GM18508 (cell line): ENCODE results near the gene XIRP1.

Source experiments
- ATAC-seq: cut with Tn5 transposase; IDR thresholded peaks from one replicate; pipeline ENCODE4 v1.9.1; 2021; ENCODE audit warnings: moderate number of reproducible peaks; ENCODE audit not compliant: insufficient read depth, unreplicated experiment

XIRP1 gene

DNA sequence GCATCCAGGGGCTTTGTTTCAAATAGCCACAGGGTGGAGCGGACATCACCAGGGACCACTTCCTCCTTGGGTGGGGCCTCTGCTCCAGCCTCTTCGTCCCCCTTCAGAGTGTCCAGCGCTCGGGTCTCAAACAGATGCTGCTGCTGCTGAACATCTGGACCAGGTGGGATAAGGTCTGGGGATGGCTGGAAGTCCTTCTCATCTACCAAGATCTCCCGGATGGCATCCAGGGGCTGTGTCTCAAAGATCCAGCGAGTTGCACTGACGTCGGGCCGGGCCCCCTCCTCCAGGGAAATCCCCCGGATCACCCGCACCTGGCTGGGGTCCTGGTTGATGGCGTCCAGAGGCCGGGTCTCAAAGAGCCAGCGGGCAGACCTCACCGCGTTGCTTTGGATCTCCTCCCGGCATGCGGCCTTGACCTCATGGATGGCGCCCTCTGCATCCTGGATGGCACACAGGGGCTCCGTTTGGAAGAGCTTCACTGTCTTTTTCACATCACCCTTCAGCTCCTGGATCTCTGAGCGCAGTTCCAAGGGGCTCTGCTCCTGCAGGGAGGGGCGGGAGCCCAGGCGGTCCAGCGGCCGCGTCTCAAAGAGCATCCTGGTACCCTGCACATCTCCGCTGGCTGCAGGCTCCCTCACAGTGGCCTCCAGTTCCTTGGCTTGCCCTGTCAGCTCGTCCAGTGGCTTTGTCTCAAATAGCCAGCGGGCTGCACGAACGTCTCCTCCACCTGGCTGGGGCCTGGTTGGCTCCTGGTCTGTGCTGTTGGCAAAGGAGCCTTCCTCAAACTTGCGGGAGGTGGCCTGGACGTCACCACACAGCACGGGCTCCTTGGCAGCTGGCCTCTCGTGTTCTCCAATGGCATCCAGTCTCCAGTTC is 3.9 kb downstream of the XIRP1 start:
- ATAC-seq: no peak

DNA sequence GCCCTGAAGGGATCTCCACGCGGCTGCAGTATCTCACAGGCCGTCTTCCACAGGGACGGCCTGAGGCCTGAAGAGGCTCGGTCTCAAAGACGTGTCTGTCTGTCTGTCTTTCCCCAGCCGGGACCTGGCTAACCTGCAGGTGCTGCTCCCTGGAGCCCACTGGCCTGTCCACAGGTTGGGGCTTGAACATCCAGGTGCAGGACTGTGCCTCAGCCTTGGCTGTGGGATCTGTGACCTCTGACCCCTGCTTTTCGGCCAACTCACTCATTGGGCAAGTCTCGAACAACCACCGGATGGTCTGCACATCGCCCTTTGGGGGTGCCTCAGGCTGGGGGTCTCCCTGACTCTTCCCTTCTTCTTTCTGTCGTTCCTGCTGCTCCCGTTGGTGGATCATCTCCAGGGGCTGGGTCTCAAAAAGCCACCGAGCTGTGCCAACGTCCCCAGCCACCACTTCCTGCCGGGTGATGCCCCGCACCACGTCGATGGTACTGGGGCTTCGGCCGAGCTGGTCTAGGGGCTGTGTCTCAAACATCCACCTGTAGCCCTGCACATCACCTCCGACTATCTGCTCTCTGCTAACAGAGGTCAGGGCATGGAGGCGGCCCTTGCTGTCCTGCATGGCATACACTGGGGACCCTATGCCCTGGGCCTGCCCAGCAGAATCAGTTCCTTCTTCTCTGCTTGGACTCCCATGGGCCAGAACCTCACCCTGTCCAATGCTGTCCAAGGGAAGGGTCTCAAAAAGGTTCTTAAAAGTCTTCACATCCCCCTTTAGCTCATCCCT is 4.8 kb downstream of the XIRP1 start:
- no peak for ATAC-seq

DNA sequence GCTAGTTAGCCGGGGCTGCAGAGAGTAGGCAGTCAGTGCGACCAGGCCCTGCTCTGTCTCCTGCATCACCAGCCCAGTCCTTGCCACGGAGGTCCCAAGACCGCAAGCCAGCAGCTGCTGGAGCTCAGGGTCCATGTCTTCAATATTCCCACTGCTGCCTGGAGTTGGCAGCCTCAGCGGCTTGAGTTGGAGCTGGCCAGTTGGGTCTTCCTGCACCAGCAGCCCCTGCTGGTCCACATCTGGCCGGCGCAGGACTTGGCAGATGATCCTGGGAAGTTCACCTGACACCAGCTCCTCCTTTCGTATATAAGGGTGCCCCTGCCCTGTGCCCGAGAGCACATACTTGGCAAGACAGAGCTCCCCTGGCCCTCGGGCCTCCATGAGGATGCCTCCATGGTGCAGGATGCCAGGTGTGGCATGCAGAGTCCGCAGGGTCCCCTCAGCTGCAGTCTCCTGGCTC is 5.7 kb downstream of the XIRP1 start:
- ATAC-seq: no peak

DNA sequence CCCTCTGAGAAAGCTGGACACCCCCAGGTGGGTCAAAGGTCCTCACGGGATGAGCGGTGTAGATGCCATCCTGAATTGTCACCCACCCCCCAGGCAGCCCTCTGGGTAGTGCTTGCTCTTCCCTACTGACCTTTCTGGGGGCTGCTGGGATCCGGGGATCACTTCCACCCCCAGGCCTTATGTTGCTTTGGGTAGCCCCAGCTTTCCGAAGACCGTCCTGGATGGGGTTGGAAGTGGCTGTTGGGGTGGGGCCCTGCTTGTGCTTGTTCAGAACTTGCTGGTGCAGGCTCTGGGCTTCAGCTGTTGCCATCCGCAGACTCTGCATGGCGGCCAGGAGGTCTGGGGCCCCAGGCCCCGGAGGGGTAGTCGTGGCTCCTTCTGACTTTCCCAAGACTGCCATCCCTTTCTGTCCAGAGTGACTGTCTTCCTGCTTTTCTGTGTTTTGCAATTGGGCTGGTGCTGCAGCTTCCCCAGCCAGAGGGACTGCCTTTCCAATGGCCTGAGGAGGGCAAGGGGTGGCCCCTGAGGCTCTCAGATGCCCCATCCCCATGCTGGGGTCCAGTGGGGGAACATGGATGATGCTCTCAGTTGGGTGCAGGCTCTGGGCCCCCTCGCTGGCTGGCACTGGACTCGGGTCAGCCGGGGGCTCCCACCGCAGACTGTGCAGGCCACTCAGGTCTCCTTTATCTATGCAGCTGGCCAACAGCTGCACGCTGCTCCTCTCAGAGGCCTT is 6.3 kb downstream of the XIRP1 start:
- no peak for ATAC-seq

DNA sequence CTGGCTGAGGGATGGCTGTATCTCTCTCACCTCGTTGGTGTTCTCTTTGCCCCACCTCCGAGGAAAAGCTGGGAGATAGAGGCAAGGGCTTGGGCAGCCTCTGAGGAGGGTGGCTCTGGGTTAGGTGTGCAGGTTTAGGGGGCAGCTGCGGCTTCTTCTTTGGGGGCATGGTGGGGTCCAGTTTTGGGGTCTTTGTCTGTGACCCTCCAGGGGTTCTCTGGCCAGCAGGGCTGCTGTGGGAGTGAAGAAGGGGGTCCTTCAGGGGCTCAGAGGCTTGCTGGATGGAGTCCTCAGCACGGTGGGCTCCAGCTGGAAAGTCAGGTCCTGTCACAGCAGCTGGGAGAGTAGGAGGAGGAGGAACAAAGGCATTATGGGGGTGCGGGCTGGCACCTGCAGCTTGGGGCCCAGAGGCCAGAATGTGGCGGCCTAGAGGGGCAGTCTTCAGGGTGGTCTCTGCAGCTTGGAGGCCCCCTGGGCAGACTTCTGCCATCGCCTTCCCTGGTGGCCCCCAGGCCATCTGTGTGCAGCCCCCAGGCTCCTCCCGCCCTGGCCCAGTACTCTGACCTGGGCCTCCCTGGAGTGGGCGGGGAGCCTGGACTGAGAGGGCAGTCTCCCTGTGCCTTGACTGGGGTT is 7.0 kb downstream of the XIRP1 start:
- ATAC-seq: no peak

DNA sequence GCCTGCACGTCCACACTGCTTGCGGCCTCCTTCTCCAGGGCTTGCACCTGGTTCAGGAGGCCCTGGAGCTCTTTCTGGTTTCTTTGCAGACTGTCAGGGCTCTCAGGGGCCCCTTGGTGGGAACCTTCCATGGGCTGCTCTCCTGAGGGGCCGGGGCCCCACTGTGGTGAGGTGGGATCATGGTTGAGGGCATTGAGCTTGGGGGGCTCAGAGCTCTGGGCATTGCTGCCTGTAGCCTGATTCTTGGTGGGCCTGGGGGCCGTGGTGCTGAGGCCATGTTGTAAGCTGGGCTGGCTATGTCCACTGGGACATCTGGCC is 7.5 kb downstream of the XIRP1 start:
- ATAC-seq: no peak

DNA sequence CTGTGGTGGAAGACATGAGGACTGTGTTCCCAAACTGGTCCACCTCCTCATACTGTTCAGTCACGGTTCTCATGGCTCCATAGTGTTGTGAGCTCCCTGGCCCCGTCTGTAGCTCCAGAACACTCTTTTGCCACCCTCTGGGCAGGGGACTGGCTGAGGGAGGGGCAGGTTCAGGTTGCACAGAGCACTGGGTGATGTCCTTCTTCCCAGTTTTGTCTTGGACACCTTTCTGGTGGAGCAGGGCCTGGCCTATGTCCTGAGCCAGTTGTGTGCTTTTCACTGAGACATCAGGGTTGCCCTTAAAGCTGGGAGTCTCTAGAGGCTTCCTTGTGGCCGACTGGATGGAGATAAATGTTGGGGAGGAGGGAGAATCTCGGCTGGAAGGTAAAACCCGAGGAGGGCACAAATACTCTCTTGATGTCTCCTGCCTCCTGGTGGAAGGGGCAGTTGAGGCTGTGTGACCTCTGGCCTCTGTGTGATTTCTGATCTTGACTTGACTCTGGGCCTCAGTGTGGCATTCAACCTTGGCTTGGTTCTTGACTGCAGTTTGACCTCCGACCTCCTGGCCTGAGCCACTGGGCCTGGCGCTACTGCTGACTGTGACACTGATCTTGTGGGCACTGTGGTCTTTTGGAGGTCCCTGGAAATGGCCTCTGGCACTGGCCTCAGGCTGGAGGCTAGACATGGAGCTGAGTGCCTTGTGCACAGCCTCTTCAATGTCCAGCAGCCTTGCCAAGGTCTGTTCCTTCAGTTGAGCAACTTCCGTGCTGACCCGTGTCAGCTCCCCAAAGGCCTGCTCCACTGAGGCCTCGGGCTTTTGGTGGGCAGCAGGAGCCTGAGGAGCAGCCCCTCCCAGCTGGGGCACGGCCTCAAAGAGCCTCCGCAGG is 8.1 kb downstream of the XIRP1 start:
- ATAC-seq: no peak

DNA sequence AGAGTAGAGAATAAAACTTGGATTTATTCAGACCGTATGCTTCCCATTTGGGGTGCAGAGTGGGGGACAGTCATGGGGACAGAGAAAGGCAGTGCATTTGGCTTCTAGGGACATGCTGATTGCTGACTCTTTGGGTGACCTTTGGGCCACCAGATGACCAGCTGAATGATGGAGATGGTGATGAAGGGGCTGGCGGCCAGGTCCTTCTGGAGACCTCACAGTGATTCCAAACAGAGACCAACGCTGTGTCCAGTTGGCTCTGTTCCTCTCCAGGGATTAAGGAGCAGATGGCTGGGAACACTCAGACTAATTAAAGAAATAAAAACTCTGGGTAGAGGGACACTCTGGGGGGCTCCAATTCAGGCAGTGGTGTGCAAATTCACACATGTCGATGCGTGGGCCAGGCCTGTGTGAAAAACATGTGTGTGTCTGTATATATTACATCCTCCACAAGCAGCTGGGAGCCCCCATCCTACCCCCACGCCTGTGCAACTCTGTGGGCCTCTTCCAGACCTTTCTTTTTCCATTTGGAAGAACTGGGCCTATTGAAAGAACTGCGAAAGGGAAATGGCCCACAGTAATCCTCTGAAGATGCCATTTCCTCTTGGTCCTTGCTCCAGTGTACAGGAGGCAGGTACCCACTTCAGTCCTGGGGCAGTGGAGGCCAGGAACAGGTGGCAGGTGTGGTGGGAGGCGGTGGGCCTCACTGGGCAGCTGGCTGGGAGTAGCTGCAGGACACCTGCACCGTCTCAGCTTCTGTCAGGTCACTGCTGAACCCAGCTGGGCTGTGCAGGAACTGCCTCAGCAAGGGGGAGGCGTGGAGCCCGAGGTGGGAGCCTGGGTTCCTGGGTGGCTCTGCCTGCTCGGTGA is 8.9 kb downstream of the XIRP1 start:
- ATAC-seq: no peak

DNA sequence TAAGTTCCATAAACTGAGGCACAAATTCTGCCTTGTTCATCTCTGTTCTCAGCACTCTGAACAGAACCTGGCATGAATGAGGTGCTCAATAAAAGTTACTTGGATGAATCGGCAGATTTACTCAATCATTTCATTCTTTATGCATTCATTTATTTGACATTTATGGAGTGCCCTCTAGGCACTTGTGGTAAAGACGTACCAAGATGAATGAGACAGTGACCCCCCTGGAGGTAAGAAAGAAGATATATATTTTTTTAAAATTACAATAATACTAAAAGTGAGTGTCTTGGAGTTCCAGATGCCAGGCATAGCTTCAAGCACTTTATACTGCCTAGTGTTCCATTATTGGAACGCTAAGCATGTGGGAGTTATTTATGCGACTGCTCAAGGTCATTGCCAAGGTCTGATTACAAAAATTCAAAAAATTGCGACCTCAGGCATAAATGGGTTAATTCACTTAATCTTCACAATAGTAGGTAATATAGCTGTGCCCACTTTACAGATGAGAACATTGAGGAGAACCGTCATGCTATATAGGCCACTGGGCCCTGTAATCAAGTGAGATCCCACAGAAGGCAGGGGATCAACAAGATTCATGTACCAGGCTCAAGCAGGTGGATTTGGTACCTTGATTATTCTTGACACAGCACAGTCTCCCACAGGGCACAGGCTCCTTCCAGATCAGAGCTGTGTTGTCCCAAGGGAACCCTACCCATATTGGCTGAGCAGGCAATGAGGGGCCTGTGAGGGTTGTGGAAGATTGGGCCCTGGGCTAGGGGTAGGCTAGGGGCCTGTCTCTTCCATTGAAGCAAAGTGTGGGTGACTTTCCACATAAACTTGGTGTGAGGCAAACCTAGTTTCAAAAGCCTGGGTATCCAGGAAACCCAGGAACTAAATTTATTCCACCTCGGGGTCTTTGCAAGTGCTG is 10.7 kb downstream of the XIRP1 start:
- ATAC-seq: no peak

DNA sequence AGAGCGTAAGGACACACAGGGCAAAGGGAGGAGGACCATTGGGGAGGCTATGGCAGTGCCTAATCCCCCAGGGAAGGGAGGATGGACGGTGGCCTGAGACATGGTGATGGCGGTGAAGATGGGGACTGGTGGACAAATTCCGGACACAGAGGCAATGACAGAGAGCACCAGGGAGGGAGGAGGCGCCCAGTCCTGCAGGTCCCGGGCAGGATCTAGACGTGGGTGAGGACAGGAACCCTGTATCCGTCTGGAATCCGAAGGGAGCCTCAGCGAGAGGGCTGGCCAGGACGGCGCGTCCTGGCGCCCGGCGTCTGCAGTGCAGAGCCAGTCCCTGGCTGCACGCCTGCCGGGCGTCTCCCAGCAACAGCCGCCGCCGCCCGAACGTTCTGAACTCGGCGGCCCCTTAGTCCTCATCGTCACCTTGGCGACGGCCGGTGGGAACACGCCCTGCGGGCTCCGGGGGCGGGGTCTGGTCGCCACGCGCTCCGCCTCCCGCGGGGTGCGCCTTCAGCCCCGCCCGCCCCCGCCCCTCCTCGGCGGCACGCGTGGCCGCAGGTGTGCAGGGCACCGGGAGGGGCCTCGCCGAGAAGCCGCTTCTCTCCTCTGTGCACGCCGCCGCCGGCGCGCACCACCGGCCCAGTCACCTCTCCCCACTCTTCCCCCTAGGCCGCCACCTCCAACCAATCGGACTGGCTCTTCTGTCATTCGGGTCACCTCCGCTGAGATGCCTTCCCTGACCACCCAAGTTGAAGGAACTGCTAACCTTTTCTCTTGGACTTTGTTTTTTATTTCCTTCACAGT is 11.6 kb downstream of the XIRP1 start:
- peak; percentile 73 for ATAC-seq

DNA sequence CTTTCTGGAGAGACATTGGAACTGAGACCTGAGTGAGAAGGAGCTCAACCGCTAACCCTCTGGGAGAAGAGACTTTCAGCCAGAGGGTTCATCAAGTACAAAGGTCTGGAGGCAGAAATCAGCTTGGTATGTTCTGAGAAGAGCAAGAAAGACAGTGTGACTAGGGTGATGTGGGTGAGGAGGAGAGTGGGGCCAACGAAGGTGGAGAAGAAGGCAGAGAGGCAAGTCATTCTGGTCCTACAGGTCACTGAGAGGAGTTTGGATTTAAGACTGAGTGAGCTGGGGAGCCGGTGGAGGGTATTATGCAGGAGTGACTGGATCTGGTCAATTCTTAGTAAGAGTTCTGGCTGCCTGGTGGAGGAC is 12.2 kb downstream of the XIRP1 start:
- ATAC-seq: no peak

DNA sequence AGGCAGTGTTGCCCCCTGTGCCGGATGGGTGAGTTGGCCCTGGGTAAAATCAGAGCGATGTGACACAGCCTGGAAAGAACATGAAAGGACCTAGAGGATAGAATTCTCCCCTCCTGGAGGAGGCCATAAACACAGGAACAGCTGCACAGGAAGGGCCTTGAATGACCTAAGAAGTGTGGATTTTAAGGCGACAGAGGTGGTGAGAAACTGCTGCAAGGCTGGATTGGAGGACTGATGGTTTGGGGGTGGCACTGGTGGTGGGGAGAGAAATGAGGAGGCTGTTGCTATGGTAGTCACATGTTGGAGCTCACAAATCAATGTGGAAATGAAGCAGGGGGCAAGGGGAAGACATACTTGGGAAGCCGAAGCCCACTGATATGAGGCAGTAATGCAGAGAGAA is 13.8 kb downstream of the XIRP1 start:
- no peak for ATAC-seq

DNA sequence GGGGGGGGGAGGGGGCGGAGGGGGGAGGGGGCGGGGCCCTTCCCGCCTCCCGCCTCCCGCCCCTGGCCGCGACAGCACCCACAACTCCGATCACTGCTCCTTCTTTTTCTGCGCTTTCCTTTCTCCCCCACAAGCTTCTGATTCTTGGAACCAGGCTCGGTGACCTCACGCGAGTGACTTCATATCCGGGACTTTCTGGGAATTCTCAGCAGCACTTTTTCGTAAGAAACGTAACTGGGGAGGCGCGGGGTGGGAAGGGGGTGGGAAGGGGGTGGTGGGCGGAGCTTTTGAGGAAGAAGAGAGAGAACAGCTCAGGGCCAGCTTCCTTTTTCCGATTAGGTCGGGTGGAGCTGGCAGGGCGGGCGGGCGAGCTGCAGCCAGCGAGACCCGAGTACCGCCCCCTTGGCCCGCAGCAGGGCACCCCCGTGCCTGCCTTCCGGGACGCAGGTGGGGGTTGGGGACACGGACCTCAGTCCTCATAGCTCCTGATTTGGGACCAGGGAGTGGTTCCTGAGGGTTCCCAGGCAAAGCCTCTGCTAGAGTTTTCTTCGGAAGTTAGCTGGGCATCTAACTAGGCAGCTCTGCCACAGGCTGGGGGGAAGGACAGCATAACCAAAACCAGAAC is 14.6 kb downstream of the XIRP1 start:
- ATAC-seq: no peak

DNA sequence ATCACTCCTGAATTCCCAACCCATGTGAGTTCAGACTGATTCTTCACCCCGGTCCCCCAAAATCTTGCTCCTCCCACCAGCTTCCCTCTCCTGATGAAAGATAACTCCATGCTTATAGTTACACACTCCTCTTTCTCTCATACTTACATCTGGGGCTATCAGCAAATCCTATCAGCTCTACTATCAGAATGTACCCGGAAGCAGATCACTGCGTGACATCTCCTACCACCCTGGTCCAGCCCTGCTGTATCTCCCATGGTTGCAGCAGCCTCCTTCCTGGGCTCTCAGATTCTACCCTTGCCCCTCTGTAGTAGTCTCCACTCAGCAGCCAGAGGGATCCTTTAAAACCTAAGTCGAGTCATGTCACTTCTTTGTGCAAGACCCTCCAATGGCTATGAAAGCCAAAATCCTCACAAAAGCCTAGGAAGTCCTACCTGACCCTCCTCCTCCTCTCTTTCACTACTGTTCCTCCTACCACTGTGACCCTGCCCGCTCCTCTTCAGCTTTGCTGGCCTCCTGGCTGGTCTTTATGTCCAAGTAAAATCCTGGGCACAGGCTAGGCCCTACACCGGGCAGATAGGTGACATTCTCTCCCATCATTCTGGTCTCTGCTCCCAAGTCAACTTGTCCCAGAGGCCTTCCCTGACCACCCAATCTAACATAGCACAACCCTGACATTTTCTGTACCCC is 16.2 kb downstream of the XIRP1 start:
- ATAC-seq: no peak

DNA sequence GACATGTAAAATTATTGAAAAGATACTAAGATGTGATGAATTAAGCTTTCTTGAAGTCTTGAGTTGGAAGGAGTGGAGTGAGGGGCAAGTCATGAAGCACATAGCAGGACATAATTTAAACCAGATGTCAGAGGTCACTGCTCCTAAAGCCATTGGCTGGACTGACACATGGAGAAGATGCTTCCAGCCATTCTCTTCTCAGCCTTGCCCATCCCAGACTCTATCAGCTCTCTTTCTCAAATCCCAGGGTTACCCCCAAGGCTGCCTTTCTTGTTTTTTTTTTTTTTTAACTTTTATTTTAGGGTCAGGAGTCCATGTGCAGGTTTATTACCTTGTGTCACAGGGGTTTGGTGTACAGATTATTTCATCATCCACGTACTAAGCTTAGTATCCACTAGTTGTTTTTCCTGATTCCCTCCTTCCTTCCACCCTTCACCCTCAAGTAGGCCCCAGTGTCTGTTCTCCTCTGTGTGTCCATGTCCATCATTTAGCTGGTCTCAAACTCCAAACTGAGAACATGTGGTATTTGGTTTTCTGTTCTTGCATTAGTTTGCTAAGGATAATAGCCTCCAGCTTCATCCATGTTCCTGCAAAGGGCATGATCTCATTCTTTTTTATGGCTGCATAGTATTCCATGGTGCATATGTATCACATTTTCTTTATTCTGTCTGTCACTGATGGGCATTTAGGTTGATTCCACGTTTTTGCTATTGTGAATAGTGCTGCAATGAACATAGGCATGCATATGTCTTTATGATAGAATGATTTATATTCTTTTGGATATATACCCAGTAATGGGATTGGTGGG is 18.9 kb downstream of the XIRP1 start:
- ATAC-seq: no peak
